VCaP (cell line): ENCODE results near the gene SGSM2.

ENCODE experiments used
- H3K27ac ChIP-seq: fragments of 450-650 bp; 2 replicates; pipeline ENCODE4 v1.5.1; 2017
- CTCF ChIP-seq: fragments of 450-650 bp; conservative IDR thresholded peaks from 2 replicates; pipeline ENCODE4 v1.5.1; 2017; ENCODE audit warnings: mild to moderate bottlenecking, moderate library complexity

SGSM2 gene

GRCh38 chr17:2337544-2338314, 428 bp downstream of the SGSM2 start:
- peak overlapping the region; percentile 98 for H3K27ac ChIP-seq
- no peak for TF ChIP-seq CTCF

DNA sequence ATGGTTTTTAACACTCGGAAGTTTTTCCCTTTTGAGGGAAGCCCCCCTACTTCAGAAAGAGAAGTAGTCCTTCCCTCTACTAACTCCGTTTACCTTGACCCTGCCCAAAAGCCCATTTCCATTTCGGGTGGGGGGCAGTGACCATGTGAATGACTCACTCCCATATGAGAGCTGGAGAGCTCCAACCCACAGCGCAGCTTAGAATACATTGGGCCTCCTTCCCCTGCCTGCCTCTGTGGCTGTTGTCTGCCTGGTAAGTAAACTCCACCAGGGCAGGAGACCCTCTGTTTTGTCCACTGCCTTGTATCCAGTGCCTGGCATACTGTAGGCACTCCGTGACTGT, 985 bp downstream of the SGSM2 start:
- H3K27ac ChIP-seq: peak overlapping the region; percentile 98
- no peak for TF ChIP-seq CTCF

DNA sequence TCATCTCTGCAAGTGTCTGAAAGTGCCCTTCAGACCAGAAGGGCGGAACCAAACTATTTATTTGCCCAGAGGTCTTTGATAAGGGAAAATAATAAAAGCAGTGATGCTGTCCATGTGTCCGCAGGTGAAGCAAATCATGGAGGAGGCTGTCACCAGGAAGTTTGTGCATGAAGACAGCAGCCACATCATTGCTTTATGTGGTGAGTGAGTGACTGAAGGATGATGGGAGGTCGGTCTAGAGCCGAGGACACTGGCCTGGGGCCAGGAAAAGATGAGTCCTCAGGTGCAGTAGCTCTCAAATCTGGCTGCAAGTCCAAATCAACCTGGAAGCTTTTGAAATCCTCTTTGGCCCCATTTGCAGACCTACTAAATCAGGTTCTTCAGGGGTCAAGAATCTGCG, 6.1 kb downstream of the SGSM2 start:
- peak overlapping the region; percentile 65 for H3K27ac ChIP-seq
- TF ChIP-seq CTCF: no peak

- H3K27ac ChIP-seq: peak overlapping the region; percentile 65
- no peak for TF ChIP-seq CTCF
Observed at GRCh38 chr17:2344528-2344927, 7.2 kb downstream of the SGSM2 start.

GRCh38 chr17:2346475-2346874, 9.2 kb downstream of the SGSM2 start:
- TF ChIP-seq CTCF: no peak
- H3K27ac ChIP-seq: peak overlapping the region; percentile 88

DNA sequence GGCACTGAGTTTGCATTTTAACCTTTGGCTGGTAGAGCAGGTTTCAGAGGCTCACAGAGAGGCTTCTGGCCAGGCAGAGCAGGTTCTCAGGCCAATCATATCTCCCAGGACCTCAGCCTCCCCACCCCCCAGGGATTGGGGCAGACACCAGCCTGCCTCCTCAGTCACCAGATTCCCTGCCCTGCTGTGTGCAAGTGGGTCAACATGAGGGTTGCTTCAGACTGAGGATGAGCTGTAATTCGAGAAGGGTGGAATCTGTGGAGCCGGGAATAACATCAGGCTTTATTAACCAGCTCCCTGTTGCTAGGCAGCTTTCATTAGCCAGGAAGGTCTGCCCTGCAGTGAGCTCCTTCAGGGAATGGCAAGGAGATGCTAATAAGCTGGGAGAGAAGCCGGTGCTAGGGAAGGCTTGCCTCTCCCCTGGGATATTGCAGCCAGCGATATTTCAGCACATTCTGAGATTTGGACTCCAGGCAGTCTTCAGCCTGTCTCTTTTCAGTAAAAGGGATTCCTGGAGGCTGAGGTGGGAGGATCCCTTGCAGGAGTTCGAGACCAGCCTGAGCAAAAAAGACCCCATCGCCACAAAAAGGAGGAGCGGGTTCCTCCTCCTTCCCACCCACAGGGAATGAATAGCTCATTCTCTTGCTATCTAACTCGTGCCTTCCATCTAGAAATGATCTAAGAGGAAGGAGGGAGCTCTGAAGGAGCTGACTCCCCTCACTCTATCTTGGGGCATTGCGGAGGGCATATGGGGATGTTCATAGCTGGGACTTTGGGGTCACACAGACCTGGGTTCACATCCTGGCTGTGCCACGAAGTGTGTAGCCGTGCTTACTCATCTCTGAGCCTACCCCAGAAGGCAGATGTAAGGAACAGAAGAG, 10.7 kb downstream of the SGSM2 start:
- peak overlapping the region; percentile 88 for H3K27ac ChIP-seq

More for the DNA sequence above, 10.7 kb downstream of the SGSM2 start:
- TF ChIP-seq CTCF: no peak
